ENCODE results near the gene CLCNKA.

CLCNKA gene

DNA sequence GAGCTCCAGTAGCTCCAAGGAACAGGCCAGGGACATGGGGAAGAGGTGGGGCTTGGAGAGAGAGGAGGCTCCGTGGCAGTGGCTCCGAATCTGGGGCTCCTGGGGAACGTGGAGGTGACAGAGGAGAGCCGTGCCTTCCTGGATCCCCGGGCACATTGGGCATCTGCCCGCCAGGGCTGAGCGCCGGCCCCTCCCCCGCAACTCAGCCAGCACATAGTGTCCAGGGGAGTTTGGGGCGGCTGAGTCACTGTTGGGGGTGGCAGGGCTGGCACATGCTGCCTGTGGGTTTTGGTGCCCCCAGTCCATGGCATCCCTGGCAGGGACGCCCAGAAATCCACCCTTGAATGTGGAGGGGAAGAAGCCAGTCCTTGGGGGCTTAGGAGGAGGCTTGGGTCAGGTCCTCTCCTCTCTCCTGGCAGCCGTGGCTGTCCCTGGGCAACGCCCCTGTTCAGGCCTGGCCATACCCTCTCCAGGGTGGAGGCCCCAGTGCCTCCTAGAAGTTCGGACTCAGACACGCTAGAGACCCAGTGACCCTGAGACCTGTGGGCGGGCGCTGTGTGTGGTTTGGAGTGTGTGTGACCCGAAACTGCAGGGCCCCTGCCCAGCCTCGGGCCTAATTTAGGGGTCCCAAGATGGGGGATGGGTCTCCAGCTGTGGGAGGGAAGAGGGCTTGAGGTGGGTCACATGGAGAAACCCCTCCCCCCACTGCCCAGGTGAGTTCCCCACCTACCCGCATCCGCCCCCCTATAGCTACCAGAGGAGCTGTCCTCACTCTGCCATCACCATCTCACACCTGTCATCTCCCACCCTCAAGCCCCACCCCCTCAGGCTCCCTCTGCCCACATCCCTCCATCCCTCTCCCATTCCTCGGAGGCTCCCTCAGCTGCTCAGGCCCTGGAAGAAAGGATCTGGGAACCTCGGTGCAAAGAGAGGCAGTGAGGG is 5.6 kb upstream of the CLCNKA start:
- Histone ChIP-seq H3K4me3 (ENCODE audit: severe bottlenecking) (no peak overlapping the region), H3K27me3 (ENCODE audit: insufficient read depth, poor library complexity, severe bottlenecking) (no peaks in the 10 kb centered on the region), H3K4me1 (ENCODE audit: insufficient read depth, poor library complexity, severe bottlenecking) (peaks cover 6% of the 10 kb centered on the region), H3K36me3 (ENCODE audit: low read depth) (no peaks in the 10 kb centered on the region), H3K9me3 (ENCODE audit: severe bottlenecking) (peaks cover 3% of the 10 kb centered on the region), H3K27ac (ENCODE audit: poor library complexity, severe bottlenecking) (no peak overlapping the region)
- ATAC-seq (ENCODE audit: low read depth) (peak; percentile 13; the same call in 1 of the 3 replicates), DNase-seq (ENCODE audit: low spot score) (no peak)
- TF ChIP-seq CTCF (IDR thresholded peaks at IDR 0.05; ENCODE audit: poor library complexity, severe bottlenecking): no peak

DNA sequence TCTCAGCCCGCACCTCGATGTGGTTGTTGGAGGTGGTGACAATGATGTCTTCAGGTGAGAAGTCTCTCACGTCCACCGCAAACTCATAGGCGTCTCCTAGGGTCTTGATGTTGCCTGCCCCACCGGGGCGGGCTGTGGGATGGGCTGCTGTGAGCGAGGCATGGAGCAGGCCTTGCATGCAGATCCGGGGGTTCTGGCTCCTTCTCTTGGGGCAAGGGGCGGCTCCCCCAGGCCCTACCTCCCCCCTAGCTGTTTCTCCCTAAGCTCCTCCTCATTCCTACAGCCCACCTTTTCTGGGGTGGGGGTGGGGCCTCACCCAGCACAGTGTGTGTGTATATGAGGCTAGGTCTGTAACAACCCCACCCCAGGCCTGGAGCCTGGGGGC is 4.8 kb upstream of the CLCNKA start:
- Histone ChIP-seq H3K9me3 (ENCODE audit: severe bottlenecking) (peaks cover 3% of the 10 kb centered on the region), H3K4me1 (ENCODE audit: insufficient read depth, poor library complexity, severe bottlenecking) (peaks cover 6% of the 10 kb centered on the region), H3K4me3 (ENCODE audit: severe bottlenecking) (no peak overlapping the region), H3K27ac (ENCODE audit: poor library complexity, severe bottlenecking) (no peak overlapping the region), H3K36me3 (ENCODE audit: low read depth) (no peaks in the 10 kb centered on the region), H3K27me3 (ENCODE audit: insufficient read depth, poor library complexity, severe bottlenecking) (no peaks in the 10 kb centered on the region)
- TF ChIP-seq CTCF (IDR thresholded peaks at IDR 0.05; ENCODE audit: poor library complexity, severe bottlenecking): no peak
- ATAC-seq (ENCODE audit: low read depth) (no peak), DNase-seq (ENCODE audit: low spot score) (no peak)

DNA sequence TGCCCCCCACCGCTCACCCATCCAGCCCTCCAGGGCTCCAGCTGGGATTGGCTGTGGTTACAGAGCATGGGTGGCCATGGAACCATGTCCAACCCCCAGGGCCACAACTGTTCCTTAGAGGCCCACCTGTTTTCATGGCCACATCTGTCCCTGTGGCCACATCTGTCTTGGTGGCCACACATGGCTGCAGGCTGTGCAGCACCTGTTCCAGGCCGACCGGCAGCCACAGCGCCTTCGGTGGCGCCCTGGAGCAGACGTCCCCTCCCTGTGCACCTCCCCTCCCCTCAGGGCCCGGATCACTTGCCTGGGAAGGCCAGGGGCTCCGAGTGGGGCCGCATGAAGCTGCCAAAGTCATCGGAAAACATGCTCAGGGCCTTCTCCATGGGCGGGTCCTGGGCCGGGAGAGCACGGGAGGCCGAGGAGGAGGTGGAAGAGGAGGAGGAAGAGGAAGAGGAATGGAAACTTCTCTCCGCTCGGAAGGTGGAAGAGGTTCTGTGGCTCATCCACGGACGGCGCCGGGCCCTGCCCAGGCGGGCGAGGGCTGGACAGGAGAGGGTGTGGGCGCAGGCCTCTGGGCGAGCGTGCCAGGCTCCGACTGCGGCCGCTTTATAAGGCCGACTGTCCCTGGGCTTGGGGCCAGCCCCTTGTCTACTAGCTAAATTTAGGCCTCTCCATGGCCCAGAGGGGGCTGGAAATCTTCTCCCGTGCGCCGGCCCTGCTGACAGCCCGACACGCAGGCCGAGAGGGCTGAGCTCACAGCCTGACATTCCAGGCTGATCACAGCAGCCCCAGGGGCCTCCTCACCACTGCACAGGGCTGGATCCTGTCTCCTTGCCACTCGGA is 4.2 kb upstream of the CLCNKA start, which contains the start of gene HSPB7:
TSS of gene HSPB7 (minus strand) at position 583 of the 843 bp plus-strand sequence. CDS start at position 503, 80 bp downstream.
- DNase-seq (ENCODE audit: low spot score): no peak
- H3K36me3 ChIP-seq (ENCODE audit: low read depth): no peaks in the 10 kb centered on the region
- no peak within 1 kb of the TSS for H3K27ac ChIP-seq (ENCODE audit: poor library complexity, severe bottlenecking)
- H3K9me3 ChIP-seq (ENCODE audit: severe bottlenecking): peaks cover 3% of the 10 kb centered on the region
- peaks cover 6% of the 10 kb centered on the region for H3K4me1 ChIP-seq (ENCODE audit: insufficient read depth, poor library complexity, severe bottlenecking)
- ATAC-seq (ENCODE audit: low read depth): no peak
- TF ChIP-seq CTCF (IDR thresholded peaks at IDR 0.05; ENCODE audit: poor library complexity, severe bottlenecking): no peak
- no peak within 1 kb of the TSS for H3K4me3 ChIP-seq (ENCODE audit: severe bottlenecking)
- no peaks in the 10 kb centered on the region for H3K27me3 ChIP-seq (ENCODE audit: insufficient read depth, poor library complexity, severe bottlenecking)

DNA sequence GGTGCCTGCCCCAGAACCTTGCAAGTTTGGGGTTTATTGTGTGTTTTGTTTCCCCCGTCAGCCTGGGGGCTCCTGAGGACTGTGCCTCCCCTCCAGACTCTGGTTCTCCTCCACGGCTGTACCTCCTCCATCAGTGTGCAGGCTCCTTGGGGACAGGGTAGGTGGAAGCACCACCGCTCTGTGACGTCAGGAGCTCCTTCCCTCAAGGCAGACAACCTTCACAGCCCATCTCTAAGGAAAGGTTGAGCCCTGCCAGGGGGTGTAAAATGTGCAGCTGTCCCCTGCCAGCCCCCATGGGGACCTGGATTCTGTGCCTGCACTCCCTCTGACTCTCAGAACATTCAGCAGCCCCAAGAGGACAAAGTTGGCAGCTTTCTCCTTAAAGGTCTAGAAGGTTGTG is 3.5 kb upstream of the CLCNKA start:
- Histone ChIP-seq H3K27me3 (ENCODE audit: insufficient read depth, poor library complexity, severe bottlenecking) (no peaks in the 10 kb centered on the region), H3K27ac (ENCODE audit: poor library complexity, severe bottlenecking) (no peak overlapping the region), H3K4me1 (ENCODE audit: insufficient read depth, poor library complexity, severe bottlenecking) (peaks cover 6% of the 10 kb centered on the region), H3K36me3 (ENCODE audit: low read depth) (no peaks in the 10 kb centered on the region), H3K9me3 (ENCODE audit: severe bottlenecking) (peaks cover 3% of the 10 kb centered on the region), H3K4me3 (ENCODE audit: severe bottlenecking) (no peak overlapping the region)
- DNase-seq (ENCODE audit: low spot score) (no peak), ATAC-seq (ENCODE audit: low read depth) (no peak)
- TF ChIP-seq CTCF (IDR thresholded peaks at IDR 0.05; ENCODE audit: poor library complexity, severe bottlenecking): no peak

Measured in RWPE2 (cell line).